Measurements from ENCODE around the gene NOL8.

Gene NOL8

GRCh38 chr9:92310562-92310961, 14.6 kb downstream of the NOL8 start:
- DNase-seq: no peak

GRCh38 chr9:92308893-92309292, 16.3 kb downstream of the NOL8 start:
- DNase-seq: no peak

GRCh38 chr9:92300936-92301335, 24.2 kb downstream of the NOL8 start:
- DNase-seq: no peak

GRCh38 chr9:92299116-92299515, 26.0 kb downstream of the NOL8 start:
- no peak for DNase-seq

- DNase-seq: no peak
Measured at GRCh38 chr9:92298036-92298435, 27.1 kb downstream of the NOL8 start.

GRCh38 chr9:92297611-92298010, 27.5 kb downstream of the NOL8 start:
- no peak for DNase-seq

- no peak for DNase-seq
Measured at GRCh38 chr9:92295827-92296258, 29.3 kb downstream of the NOL8 start.

- DNase-seq: no peak
Measured at GRCh38 chr9:92295240-92295790, 29.8 kb downstream of the NOL8 start.

- DNase-seq: peak; percentile 13
Measured at GRCh38 chr9:92294297-92294676, 30.9 kb downstream of the NOL8 start.

GRCh38 chr9:92293452-92294296, 31.5 kb downstream of the NOL8 start, which contains the start of gene IARS1:
IARS1 (minus strand) TSS chr9:92293697; CDS start chr9:92289419, 4,278 bp downstream.
- DNase-seq: peak; percentile 100

GRCh38 chr9:92293075-92293354, 32.1 kb downstream of the NOL8 start:
- DNase-seq: no peak

GRCh38 chr9:92292338-92293074, 32.6 kb downstream of the NOL8 start:
- DNase-seq: no peak

GRCh38 chr9:92291577-92291976, 33.6 kb downstream of the NOL8 start:
- DNase-seq: no peak

GRCh38 chr9:92290785-92291429, 34.2 kb downstream of the NOL8 start:
- DNase-seq: no peak

- no peak for DNase-seq
Measured at GRCh38 chr9:92289708-92290390, 35.3 kb downstream of the NOL8 start.

- DNase-seq: no peak
Measured at GRCh38 chr9:92279302-92279701, 45.8 kb downstream of the NOL8 start.

GRCh38 chr9:92278110-92278509, 47.0 kb downstream of the NOL8 start:
- no peak for DNase-seq

- no peak for DNase-seq
Measured at GRCh38 chr9:92276331-92277032, 48.7 kb downstream of the NOL8 start.

GRCh38 chr9:92275541-92275940, 49.6 kb downstream of the NOL8 start:
- DNase-seq: no peak

- no peak for DNase-seq
Measured at GRCh38 chr9:92270511-92270910, 54.6 kb downstream of the NOL8 start.

GRCh38 chr9:92266486-92266885, 58.7 kb downstream of the NOL8 start:
- DNase-seq: no peak

- no peak for DNase-seq
Measured at GRCh38 chr9:92265154-92265553, 60.0 kb downstream of the NOL8 start.

All from stimulated activated CD4-positive, alpha-beta T cell treated with anti-CD3 and anti-CD28 coated beads, Interleukin-4, amount 100 ng/mL, for 24 hours (primary cell).